OCI-LY1 (cell line): Measurements from ENCODE around the gene PTPN3.

ENCODE experiments used
- CTCF ChIP-seq: fragments of 200-600 bp; sonication (generic), shearing (Covaris generic); IDR thresholded peaks from 2 replicates; pipeline ENCODE4 v1.5.1; 2017; ENCODE audit warnings: mild to moderate bottlenecking, antibody characterized with exemption, low read length, moderate library complexity, mixed read lengths
- EZH2 ChIP-seq: fragments of 200-600 bp; sonication (generic), shearing (Covaris generic); IDR thresholded peaks from 2 replicates; pipeline ENCODE4 v1.8.0; 2017; ENCODE audit warnings: borderline replicate concordance, mixed run types, mild to moderate bottlenecking, antibody characterized with exemption, low read length, moderate library complexity, mixed read lengths

GRCh38 chr9:109336409-109336808 lies 161.7 kb downstream of the PTPN3 start:
- no peak for TF ChIP-seq CTCF
- no peak for TF ChIP-seq EZH2
